Stimulated activated CD8-positive, alpha-beta memory T cell treated with anti-CD3 and anti-CD28 coated beads, Interleukin-7, amount 100 ng/mL, for 24 hours (primary cell): ENCODE data around the gene DYRK1B.
"Not testable (repeated sequence)": the region's sequence is repeated elsewhere in the genome, so short reads cannot be mapped to it uniquely, and the experiment has no call there.

Source experiments
- DNase-seq: peaks from one replicate; pipeline ENCODE4 v3.0.0-alpha.2; 2020; ENCODE audit warnings: low read depth

DYRK1B gene

DNA sequence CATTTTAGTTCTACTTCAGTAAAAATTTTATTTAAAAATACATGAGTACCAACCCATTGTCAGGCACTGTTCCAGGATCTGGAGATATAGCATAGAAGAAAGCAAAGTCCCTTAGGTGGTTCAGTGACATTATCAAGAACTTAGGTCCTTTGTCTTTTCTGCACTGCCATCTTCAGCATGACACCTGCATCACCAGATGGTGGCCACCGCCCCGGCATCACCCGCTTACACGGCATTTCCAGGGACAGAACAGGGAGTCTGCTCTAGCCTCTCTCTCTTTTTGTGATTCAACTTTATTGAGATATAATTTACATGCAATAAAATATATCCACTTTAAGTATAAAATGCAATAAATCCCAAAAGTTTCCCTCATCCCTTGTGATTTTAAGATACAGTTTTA is 23.5 kb downstream of the DYRK1B start:
- DNase-seq, result no peak

DNA sequence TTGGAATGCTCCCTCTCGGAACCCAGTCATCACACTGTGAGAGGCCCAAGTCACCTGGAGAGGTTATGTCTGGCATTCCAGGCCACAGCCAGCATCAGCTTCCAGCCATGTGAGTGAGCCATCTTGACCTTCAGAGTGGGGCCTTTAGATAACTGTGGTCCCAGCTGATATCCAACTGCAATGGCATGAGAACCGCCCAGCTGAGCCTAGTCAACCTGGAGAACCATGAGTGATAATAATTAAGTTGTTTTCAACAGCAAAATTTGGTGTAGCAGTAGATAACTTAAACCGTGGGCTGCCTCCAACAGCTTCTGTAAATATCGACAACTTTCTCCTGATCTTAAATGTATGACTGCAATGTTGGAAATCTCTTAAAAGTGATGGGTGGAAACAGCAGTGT is 24.6 kb downstream of the DYRK1B start:
- DNase-seq, result no peak

DNA sequence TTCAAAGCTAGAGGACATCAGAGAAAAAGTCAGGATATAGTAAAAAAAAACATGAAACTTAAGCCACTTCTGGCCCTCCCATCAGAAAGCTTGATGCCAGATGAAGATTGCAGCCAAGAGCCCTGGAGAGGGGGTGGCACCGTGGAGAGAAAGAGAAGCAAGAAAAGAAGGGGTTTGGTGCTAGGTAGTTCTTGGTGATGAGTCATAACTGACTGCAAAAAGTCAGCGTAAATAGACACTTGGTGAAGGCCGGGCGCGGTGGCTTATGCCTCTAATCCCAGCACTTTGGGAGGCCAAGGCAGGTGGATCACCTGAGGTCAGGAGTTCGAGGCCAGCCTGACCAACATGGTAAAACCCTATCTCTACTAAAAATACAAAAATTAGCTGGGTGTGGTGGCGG is 25.3 kb downstream of the DYRK1B start:
- DNase-seq, result not testable (repeated sequence)

DNA sequence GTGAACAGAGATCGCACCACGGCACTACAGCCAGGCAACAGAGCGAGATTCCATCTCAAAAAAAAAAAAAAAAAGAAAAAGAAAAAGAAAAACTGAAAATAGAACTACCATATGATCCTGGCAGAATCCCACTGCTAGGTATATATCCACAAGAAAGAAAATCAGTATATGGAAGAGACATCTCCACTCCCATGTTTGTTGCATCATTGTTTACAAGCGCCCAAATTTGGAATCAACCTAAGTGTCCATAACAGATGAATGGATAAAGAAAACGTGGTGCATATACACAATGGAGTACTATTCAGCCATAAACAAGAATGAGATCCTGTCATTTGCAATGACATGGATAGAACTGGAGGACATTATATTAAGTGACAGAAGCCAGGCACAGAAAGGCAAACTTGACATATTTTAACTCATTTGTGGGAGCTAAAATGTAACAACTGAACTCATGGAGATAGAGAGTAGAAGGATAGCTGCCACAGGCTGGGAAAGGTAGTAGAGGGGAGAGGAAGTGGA is 26.1 kb downstream of the DYRK1B start:
- no peak for DNase-seq

DNA sequence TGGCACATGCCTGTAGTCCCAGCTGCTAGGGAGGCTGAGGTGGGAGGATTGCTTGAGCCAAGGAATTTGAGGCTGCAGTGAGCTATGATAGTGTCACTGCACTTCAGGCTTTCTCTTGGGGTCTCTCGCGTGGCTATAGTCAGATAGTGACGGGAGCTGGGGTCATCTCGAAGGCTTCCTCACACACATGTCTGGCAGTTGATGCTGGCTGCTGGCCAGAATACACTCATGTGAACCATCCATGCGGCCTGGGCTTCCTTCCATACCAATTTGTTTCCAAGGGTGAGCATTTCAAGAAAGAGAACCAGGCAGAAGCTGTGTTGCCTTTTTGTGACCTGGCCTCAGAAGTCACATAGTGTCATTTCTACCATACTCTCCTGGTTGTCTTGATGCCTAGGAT is 28.9 kb downstream of the DYRK1B start:
- no peak for DNase-seq

DNA sequence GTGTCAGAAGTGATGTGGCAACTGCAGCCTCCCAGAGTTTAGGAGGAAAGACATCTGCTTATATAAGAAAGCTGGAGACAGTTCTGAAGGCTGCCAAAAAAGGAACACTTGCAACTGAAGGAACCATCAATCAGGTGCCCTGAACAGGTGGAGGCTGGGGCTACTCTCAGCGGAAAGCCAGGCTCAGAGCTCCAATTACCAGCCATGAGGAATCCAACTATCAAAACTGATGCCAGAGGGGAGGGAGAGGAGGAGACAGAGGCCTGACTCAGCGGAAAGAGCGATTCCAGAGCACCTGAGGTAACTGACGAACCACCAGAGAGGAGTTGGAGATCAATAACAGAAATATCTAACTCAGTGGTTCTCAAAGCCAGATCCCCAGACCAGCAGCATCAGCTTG is 31.0 kb downstream of the DYRK1B start:
- DNase-seq, result no peak

DNA sequence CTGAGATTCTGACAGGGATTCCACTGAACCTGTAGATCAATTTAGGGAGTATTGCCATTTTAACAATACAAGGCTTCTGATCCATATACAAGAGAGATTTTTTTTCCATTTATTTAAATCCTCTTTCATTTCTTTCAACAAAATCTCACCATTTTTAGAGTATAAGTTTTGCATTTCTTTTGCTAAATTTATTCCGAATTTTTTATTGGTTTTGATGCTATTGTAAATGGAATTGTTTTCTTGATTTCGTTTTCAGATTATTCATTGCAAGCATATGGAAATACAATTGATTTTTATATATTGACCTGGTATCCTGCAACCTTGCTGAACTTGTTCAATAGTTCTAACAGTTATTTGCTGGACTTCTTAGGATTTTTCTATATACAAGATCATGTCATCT is 36.9 kb downstream of the DYRK1B start:
- DNase-seq, result no peak

DNA sequence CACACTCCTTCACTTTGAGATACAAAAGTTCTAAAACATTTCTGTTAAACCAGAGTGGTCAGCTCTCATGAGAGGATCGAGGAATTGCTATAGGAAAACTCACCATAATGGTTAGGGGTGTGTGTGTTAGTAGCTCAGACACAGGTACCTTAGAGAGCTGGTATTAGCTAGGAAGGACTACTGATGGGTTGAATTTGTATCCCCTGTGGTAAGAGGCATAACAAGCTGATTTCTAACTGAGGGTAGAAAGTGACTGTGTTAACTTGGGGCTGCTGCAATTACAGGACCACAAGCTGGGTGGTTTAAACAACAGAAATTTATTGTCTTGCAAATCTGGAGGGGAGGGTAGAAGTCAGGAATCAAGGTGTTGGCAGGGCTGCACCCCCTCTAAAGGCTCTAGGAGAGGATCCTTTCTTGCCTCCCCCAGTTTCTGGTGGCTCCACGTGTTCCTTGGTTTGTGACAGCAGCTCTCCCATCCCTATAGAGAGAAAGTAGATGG is 37.9 kb downstream of the DYRK1B start:
- no peak for DNase-seq

DNA sequence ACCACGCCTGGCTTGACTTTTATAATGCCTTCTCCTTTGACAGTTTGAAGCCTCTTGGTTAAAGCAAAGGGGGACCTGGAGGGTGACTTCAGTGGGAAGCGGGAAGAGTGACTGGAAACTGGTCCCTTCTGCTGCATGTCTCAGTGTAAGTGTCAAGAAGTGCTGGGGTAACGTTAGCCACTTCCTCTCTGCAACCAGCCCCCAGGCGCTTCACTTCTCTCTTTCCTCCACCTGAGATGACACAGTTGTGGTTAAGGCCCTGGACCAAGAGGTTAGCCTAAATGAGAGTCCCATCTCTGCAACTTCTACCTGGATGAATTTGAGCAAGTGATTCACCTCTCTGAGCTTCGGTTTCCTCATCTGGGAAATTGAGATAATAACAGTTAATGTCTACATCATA is 39.0 kb downstream of the DYRK1B start:
- DNase-seq, result no peak

DNA sequence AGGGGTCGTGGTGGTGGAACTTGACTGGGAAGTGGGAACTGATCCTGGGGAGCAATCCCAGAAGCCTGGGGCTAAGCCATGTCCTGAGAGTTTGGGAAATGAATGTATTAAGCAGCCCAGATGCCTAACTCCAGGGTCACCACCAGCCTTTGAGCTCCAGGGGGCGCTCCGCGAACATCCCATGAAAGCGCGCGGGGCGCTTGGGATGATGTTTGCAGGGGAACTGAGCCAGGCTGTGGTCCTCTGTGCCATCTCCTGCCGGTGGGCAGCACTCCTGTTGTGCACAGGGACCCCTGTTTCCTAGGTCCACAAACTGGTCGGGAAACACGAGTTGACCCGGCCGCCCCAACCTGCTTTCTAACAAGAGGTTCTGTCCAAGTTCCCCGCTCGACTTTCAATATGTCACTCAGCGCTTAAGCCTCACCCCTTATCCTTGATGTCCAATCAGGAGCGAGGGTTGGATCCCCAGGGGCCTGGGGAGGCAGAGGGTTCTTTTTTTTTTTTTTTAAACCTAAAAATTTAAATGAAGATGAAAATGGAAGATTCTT is 40.9 kb downstream of the DYRK1B start:
- peak; percentile 47 for DNase-seq

DNA sequence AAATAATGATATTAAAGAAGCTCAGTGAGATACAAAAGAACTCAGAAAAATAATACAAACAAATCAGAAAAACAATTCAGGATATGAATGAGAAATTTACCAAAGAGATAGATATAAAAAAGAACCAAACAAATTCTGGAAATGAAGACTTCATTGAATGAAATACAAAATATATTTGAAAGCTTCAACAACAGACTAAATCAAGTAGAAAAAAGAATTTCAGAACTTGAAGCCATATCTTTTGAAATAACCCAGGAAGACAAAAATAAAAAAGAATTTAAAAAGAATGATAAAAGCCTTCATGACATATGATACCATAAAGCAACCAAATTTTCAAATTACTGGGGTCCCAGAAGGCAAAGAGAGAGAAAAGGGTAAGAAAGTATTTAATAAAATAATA is 45.7 kb downstream of the DYRK1B start:
- DNase-seq, result no peak

DNA sequence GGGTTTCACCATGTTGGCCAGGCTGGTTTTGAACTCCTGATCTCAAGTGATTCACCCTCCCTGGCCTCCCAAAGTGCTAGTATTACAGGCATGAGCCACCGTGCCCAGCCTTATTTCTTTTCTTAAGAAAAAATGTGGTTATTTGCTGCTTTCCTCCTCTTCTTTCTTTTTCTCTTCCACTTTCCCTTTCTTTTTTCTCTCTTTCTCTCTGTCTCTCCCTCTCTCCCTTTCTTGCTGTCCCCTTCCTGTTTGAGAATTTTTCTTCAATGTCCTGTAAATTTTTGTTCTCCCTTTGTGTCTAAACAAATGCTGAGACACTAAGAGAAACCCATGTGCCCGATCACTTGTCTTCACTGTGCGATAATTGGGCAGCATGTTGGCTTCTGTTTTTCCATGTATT is 53.1 kb downstream of the DYRK1B start:
- no peak for DNase-seq

DNA sequence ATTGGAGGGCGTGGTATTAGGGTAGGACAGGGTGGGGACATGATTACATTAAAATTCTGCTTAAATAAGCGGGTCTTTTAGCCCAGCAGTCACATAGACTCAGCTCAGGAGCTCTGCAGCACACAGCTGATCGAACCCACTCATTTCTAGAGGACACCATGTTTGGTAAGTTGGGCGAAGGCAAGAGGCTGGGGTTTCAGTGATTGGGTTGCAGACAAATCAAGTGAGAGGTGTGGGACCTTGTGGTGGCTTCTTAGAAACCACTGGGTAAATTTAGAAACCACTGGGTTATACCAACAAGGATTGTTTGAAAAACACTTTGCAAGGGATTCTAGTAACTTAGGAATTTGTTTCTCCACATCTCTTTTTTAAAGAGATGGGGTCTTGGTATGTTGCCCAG is 55.2 kb downstream of the DYRK1B start, which contains the start of gene LEUTX:
TSS of gene LEUTX (plus strand) at position 92 of the 400 bp plus-strand sequence. CDS start at position 159, 67 bp downstream.
- DNase-seq, result no peak
